ENCODE data around the gene MICA. TPM values are rescaled to one million over a fixed set of nuclear protein-coding genes. Genes with fewer than 3 reads are reported as not detected.
"Not testable (repeated sequence)": the region's sequence is repeated elsewhere in the genome, so short reads cannot be mapped to it uniquely, and the experiment has no call there.

The MICA gene
- total RNA-seq, 1 donor from 2014 or later = 56.3 TPM

GRCh38 chr6:31405996-31406395, 2.6 kb downstream of the MICA start:
- Mint-ChIP-seq H3K4me3 (ENCODE audit: unreplicated experiment) (no peak overlapping the region), H3K36me3 (ENCODE audit: low read depth) (peaks cover 7% of the 10 kb centered on the region), H3K27ac (ENCODE audit: unreplicated experiment) (no peak overlapping the region), H3K4me1 (ENCODE audit: low read depth) (peaks cover 75% of the 10 kb centered on the region), H3K27me3 (ENCODE audit: low read depth) (no peaks in the 10 kb centered on the region), H3K9me3 (ENCODE audit: low read depth) (peaks cover 3% of the 10 kb centered on the region)
- no peak for DNase-seq (ENCODE audit: low spot score)
- TF ChIP-seq CTCF (IDR thresholded peaks at IDR 0.05) = no peak

- Mint-ChIP-seq H3K27me3 (ENCODE audit: low read depth) (no peaks in the 10 kb centered on the region), H3K27ac (ENCODE audit: unreplicated experiment) (peak overlapping the region; percentile 62), H3K36me3 (ENCODE audit: low read depth) (peaks cover 13% of the 10 kb centered on the region), H3K9me3 (ENCODE audit: low read depth) (peaks cover 3% of the 10 kb centered on the region), H3K4me1 (ENCODE audit: low read depth) (peaks cover 58% of the 10 kb centered on the region), H3K4me3 (ENCODE audit: unreplicated experiment) (no peak overlapping the region)
- no peak for TF ChIP-seq CTCF (IDR thresholded peaks at IDR 0.05)
- no peak for DNase-seq (ENCODE audit: low spot score)
These were observed 4.3 kb downstream of the MICA start for GRCh38 chr6:31407699-31408098.

GRCh38 chr6:31412506-31412905, 9.1 kb downstream of the MICA start:
- no peaks in the 10 kb centered on the region for H3K9me3 Mint-ChIP-seq (ENCODE audit: low read depth)
- H3K4me3 Mint-ChIP-seq (ENCODE audit: unreplicated experiment) = no peak overlapping the region
- H3K27me3 Mint-ChIP-seq (ENCODE audit: low read depth) = no peaks in the 10 kb centered on the region
- peaks cover 33% of the 10 kb centered on the region for H3K36me3 Mint-ChIP-seq (ENCODE audit: low read depth)
- DNase-seq (ENCODE audit: low spot score) = no peak
- no peak overlapping the region for H3K27ac Mint-ChIP-seq (ENCODE audit: unreplicated experiment)
- H3K4me1 Mint-ChIP-seq (ENCODE audit: low read depth) = peaks cover 24% of the 10 kb centered on the region
- no peak for TF ChIP-seq CTCF (IDR thresholded peaks at IDR 0.05)

GRCh38 chr6:31414148-31414770, 10.9 kb downstream of the MICA start:
- not testable (repeated sequence) for H3K27me3 Mint-ChIP-seq (ENCODE audit: low read depth); H3K4me1 Mint-ChIP-seq (ENCODE audit: low read depth); DNase-seq (ENCODE audit: low spot score); H3K4me3 Mint-ChIP-seq (ENCODE audit: unreplicated experiment); H3K27ac Mint-ChIP-seq (ENCODE audit: unreplicated experiment); H3K9me3 Mint-ChIP-seq (ENCODE audit: low read depth)
- peaks cover 34% of the 10 kb centered on the region for H3K36me3 Mint-ChIP-seq (ENCODE audit: low read depth)

- no peak for DNase-seq (ENCODE audit: low spot score)
These were observed 11.4 kb downstream of the MICA start for GRCh38 chr6:31414771-31415265.

More at GRCh38 chr6:31414771-31415265, 11.4 kb downstream of the MICA start:
- no peak for TF ChIP-seq CTCF (IDR thresholded peaks at IDR 0.05)
- Mint-ChIP-seq H3K4me3 (ENCODE audit: unreplicated experiment) (no peak overlapping the region), H3K27ac (ENCODE audit: unreplicated experiment) (no peak overlapping the region), H3K4me1 (ENCODE audit: low read depth) (peaks cover 8% of the 10 kb centered on the region), H3K27me3 (ENCODE audit: low read depth) (no peaks in the 10 kb centered on the region), H3K9me3 (ENCODE audit: low read depth) (no peaks in the 10 kb centered on the region), H3K36me3 (ENCODE audit: low read depth) (peaks cover 34% of the 10 kb centered on the region)
